Measurements from ENCODE around the gene SNN.

The SNN gene

GRCh38 chr16:11667824-11668622 is at the start of gene SNN:
TSS of gene SNN (plus strand) at chr16:11668455. CDS start at chr16:11676060, 7,605 bp downstream.
- peak; percentile 97 for DNase-seq

GRCh38 chr16:11619327-11619851 is 48.9 kb upstream of the SNN start:
- peak; percentile 93 for DNase-seq

GRCh38 chr16:11620243-11621003 is 47.8 kb upstream of the SNN start:
- DNase-seq = no peak

GRCh38 chr16:11621539-11621919 is 46.7 kb upstream of the SNN start:
- DNase-seq = no peak

- DNase-seq = no peak
These were observed 46.2 kb upstream of the SNN start for GRCh38 chr16:11621920-11622651.

- DNase-seq = no peak
These were observed 44.0 kb upstream of the SNN start for GRCh38 chr16:11624205-11624604.

- peak; percentile 88 for DNase-seq
These were observed 43.3 kb upstream of the SNN start for GRCh38 chr16:11624636-11625607.

- DNase-seq = no peak
These were observed 42.5 kb upstream of the SNN start for GRCh38 chr16:11625769-11626168.

GRCh38 chr16:11626657-11627291 is 41.5 kb upstream of the SNN start:
- DNase-seq = no peak

GRCh38 chr16:11627292-11627663 is 41.0 kb upstream of the SNN start:
- DNase-seq = no peak

- DNase-seq = no peak
These were observed 40.3 kb upstream of the SNN start for GRCh38 chr16:11627822-11628457.

GRCh38 chr16:11629071-11630030 is 38.9 kb upstream of the SNN start:
- peak; percentile 80 for DNase-seq

- DNase-seq = no peak
These were observed 38.0 kb upstream of the SNN start for GRCh38 chr16:11630046-11630767.

GRCh38 chr16:11630768-11631056 is 37.5 kb upstream of the SNN start:
- no peak for DNase-seq

GRCh38 chr16:11631214-11631613 is 37.0 kb upstream of the SNN start:
- DNase-seq = no peak

- peak; percentile 79 for DNase-seq
These were observed 35.8 kb upstream of the SNN start for GRCh38 chr16:11632455-11632939.

GRCh38 chr16:11633113-11633512 is 35.1 kb upstream of the SNN start:
- no peak for DNase-seq

GRCh38 chr16:11634312-11634711 is 33.9 kb upstream of the SNN start:
- DNase-seq = no peak

- no peak for DNase-seq
These were observed 33.1 kb upstream of the SNN start for GRCh38 chr16:11635113-11635652.
